ENCODE measurements around the gene ATP13A4.

ATP13A4 gene

DNA sequence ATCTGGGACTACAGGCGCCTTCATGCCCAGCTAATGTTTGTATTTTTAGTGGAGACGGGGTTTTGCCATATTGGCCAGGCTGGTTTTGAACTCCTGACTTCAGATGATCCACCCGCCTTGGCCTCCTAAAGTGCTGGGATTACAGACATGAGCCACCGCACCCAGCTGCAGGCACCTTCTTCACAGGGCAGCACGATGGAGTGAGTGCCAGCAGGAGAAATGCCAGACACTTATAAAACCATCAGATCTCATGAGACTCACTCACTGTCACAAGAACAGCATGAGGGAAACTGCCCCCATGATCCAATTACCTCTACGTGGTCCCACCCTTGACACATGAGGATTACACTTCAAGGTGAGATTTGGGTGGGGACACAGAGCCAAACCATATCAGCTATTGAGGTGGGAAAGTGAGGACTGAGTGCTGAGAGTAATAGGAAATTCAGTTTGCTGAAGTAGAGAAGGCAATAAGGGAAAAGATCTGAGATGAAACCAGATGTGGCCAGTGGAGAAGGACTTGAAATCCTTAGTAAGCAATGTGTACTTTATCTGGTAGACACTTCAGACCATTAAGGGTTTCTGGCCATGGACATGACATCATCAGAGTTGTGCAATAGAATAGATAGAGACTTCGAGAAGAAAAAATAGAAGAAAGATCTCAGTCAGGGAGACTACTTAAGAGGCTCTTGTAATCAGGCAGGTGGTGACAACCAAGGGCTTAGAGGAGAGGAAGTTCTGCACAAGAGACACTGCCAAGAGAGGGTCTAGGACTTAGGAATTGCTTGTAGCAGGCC lies 158.0 kb downstream of the ATP13A4 start:
- no peak for DNase-seq (ENCODE audit: low read depth in 2 of 2)

DNA sequence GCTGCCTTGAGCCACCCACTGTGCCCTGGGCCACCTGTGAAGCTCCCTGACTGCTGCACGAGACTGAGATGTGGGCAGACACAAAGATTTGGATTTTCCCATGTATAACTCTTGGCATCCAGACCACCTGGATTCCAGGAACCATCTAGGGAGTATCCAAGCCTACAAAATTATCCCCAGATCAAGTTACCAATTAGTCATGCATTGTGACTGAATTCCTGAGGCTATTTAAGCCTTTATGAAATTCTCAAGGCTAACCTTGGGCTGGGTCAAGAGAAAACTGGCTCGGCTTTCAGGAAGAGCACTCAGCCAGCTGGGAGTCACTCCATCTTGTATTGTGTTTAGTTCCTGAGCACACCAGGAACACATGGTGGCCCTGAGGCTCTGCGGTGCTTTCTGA lies 162.8 kb downstream of the ATP13A4 start:
- DNase-seq (ENCODE audit: low read depth in 2 of 2), result no peak

DNA sequence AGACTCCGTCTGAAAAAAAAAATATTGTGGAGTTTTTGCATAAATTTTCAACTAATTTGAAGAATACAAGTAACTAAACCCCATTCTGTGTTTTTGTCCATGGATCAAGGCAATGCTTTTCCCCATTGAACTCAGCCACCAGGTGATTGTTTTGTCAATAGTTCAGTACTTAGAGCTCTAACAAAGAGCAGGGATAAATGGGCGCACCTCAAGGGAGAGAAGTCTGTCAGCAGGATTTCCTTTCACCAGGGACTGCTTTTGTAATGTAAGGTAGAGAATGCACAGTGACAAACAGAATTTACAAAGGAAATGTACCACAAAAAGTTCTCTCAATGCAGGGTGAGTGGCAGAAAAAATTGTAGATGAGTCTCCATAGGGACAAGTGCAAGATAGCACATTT lies 165.4 kb downstream of the ATP13A4 start:
- no peak for DNase-seq (ENCODE audit: low read depth in 2 of 2)

DNA sequence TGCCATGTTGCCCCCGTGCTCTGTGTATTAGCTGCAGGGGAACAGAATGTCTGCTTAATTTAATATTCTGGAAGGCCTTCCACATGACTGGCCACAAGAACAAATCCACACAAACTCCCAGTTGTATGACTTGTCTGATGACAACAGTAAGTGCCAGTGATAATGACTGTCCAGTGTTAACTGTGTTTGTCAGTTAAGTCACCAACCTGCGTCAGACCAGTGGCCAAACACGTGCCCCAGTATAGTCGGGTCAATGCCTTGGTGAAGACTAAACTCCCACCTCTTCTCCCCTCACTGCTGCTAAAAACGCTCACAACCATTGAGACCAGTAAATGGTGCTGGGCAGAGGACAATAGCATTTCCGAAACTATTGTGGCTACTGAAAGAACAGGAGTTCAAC lies 166.3 kb downstream of the ATP13A4 start:
- DNase-seq (ENCODE audit: low read depth in 2 of 2), result no peak

DNA sequence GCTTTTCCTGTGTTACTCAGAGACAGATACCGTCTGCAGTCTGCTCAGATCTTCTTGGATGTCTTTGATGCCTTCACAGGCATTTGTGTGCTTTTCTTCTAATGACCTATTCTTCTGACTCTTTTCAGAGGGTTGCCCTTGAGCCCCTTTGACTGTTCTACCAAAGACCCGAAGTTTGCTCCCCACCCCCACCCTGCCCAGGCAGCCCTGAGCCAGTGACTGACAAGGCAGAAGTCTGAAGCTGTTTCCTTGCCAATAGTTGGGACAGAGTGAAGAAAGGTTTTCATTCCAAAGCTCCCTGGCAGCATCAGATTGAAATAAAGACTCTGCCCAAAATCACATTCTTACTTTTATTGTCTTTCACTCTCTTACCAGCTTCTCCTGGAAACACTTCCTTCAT lies 167.1 kb downstream of the ATP13A4 start:
- no peak for DNase-seq (ENCODE audit: low read depth in 2 of 2)

DNA sequence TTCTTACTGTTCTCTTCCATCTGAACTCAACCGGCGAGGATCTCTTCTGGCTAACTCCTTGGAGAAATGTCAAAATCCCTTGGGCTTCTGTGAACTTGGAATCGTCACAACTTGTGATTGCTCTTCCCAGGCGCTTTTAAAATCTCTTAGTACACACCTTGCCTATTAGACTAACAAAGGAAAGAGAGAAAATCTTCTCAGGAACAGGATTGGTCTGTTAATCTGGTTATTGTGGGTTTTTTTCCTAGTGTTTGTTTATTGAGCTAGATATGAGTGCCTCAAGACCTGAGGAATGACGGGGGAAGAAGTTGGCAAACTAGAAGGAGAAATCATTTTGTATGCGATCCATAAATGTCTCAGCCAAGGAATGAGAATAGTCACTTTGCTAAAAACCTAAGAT lies 176.0 kb downstream of the ATP13A4 start, which contains the start of gene ATP13A5:
Gene ATP13A5, minus strand, starts transcription at position 48 of the 400 bp plus-strand sequence. Its CDS starts 28 bp downstream, at position 20.
- DNase-seq (ENCODE audit: low read depth in 2 of 2), result no peak

DNA sequence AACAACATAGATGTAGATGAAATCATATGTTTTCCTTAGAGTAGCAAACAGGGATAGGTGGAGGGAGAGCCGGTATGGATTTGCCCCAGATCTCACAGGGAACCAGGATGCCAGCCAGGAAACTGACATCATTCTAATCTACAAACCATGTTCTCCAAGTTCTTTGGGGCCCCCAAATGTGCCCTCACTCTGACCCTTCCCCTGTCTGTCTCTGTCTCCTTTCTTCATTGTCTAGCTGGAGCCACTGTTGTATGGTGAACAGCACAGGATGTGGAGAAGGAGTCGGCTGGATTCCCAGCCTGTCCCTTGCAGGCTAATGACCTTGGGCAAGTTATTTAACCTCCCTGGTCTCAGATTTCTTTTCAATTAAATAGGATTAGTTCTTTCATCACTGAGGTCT lies 177.1 kb downstream of the ATP13A4 start:
- no peak for DNase-seq (ENCODE audit: low read depth in 2 of 2)

DNA sequence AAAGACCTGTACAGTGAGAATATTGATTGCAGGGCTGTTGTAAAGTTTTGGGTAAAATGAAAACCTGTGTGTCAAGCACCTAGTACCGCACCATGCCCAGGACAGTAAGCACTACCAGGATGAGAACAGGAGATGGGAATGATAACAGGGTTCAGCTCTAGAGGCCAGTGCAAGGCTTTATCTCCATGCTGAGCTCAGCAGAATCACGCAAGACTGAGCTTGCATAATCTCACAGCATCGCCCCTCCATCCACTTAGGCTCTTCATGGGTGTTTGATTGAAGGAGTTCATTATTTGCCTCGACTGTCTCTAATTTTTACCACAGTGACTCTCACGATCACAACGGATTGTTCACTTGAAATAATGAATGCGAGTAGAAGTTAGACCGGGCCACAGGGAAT lies 179.1 kb downstream of the ATP13A4 start:
- DNase-seq (ENCODE audit: low read depth in 2 of 2), result no peak

DNA sequence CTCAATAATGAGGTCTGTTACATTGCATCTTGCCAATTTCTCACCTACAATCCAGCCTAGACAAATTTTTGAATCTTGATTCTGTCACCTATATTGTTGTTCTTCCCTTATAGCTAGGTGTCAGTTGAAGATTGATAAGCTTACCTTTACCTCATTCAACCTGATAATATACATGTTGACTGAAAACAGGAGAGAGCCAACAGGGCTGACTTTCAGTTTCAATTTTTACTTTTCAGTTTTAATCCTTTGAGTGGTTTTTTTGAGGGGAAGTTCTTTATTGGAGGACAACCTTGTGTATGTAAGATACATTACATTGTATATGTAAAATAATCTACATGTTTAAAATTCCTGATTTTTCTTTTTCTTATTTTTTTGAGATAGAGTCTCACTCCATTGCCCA lies 181.9 kb downstream of the ATP13A4 start:
- DNase-seq (ENCODE audit: low read depth in 2 of 2), result no peak

DNA sequence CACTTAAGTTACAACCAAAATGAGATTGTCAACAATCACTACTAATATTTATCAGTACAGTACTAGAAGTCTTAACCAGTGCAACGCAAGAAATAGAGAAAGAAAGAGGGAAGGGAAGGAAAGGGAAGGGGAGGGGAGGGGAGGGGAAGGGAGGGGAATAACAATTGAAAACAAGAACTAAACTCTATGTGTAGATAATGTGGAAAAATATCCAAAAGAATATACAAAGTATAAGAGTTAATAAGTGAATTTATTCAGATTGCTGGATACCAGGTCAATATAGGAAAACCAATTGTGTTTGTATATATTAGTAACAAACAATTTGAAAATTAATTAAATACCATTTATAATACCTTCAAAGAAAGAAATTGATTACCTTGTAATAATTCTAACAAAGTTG lies 186.8 kb downstream of the ATP13A4 start:
- no peak for DNase-seq (ENCODE audit: low read depth in 2 of 2)

DNA sequence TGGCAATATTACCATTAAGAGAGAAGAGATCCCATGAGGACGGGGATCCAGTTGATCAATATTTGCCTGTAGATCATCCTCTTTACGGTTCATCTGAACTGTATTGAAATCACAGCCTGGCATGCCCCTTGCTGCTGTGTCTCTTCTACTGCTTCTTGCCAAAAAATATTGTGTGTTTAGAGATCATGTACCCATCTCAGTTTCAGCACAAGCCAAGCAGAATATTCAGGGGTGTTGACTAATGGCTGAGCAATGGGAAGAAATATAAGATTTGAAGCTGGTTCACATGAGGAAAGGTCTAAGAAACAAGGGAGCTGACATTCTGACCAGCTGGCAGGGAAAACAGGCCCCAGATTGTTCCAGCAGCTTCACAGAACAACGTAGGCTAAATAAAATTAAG lies 197.4 kb downstream of the ATP13A4 start:
- no peak for DNase-seq (ENCODE audit: low read depth in 2 of 2)

DNA sequence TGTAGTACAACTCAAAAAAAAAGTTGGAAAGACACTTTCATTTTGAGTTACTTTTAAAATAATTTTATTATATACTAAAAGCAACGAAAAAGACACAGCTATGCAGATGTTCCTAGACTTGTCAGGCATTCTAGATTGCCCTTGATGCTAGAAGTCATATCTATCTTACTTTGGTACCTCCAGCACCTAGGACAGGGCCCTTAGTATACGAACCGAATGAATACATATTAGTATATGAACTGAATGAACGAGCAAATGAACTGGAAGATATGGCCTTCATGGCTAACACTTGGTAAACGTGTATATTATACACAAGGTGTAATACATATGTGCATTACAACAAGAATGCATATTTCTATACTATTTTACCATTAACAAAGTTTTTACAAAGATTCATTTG lies 200.3 kb downstream of the ATP13A4 start:
- DNase-seq (ENCODE audit: low read depth in 2 of 2), result no peak

Data from stimulated activated CD4-positive, alpha-beta T cell treated with anti-CD3 and anti-CD28 coated beads, Interleukin-1b, Interleukin-23, amount 100 ng/mL, for 4 hours (primary cell).